Activated CD8-positive, alpha-beta memory T cell treated with anti-CD3 and anti-CD28 coated beads for 24 hours (primary cell): ENCODE measurements around the gene ADI1.

Experiments
- DNase-seq: peaks from one replicate; pipeline ENCODE4 v3.0.0-alpha.2; 2020

ADI1 gene

DNA sequence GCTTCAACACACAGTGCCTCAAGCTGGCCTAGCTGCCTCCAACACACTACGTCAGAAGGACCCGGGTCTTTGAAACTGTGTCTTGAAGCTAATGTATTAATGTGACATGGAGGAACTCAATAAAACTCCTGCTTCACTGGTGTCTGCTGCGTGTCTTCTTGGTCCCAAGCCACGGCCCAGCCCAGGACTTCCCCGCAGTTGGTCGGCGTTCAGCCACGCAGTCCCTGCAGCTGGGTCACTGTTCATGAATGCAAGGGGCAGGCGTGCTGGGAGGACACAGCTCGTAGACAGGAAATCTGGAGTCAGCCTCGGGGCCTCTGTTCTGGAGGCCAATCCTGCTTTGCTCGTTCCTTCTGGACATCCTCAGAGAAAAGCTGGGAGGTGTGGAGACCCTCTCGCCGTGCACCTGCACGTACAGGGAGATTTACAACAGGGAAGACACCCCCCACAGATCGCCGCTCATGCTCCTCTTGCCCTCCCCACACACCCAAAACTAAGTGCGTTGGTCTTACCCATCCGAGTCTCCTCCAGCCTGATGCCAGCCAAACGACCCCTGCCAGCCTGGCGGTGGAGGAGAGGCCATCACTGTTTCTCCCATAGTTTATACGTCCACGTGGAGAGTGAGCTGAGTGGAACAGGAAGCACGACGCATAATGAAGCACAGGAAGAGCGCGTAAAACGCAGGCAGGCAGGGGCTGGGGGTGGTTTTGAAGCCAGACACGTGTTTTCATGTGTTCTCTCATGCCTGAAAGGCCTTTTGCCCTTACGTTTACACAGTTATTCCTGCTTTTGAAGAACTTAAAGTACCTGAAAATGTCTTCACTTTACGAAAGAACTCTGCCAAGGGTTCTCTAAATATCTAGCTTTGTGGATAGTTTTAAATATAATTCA is 39.7 kb downstream of the ADI1 start:
- no peak for DNase-seq

GRCh38 chr2:3478846-3479385 is 40.4 kb downstream of the ADI1 start:
- DNase-seq, result no peak

DNA sequence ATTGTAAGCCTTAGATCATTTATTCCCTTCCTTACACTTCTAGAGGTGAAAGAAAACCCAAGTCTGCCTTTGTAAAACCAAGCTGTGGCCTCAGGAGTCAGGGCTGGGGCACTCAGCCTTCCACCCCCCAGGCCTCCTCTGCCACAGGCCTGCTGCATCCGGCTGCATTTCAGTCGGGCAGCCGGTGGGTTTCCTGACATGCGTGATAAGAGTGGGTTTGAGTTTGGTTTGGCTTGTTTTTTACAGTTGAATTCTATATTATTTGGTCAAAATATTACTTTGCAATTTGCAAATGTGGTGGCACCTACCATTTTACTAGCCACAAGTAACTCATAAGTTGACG is 42.4 kb downstream of the ADI1 start:
- DNase-seq, result no peak

DNA sequence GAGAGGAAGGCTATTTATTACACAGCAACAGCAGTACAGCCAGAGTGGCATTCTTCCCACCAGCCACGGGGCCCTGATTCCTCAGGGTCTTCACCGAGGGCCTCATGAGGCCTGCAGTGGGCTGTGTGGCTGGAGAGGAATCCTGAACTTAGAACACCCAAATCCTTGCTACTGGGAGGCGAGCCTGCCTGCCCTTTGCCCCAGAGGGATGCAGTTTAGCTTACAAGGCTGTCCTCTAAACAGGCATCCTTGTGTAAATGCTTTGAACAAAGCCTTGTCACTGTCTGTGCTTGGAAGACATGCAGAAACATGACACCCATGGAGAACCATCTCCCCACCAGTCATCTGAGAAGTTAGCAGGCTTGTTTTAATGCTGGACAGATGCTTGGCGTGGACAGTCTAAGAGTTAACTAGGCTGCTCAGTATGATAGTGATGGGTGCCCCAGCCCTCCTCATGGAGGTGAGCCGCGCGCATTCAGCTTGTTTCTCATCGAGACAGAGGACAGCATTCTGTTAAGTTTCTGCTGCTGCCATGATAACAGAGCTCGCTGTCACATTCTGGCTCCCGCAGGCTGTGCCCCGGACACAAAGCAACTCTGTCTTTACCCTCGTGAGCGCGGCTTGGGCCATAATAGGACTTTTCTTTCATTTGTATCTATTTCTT is 42.9 kb downstream of the ADI1 start:
- DNase-seq, result no peak

DNA sequence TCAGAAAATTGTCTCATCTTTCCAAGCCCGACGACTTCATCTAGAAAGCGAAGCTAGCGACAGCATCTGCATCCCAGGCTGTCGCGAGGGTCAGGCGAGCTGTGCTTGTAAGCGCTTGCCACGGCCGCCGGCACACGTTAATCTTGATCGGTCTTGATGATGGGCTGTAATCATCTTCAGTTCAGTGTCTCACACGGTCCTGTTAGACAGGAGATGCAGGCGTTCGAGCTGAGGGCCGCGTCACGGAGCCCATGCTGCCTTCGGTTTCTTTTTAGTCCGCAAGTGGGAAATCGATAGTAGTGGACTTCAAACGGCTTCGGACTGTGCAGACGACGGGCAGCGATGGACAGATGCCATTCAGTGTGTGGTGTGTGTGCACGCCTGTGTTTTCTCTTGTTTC is 43.6 kb downstream of the ADI1 start:
- DNase-seq, result no peak

- no peak for DNase-seq
Measured at GRCh38 chr2:3472966-3473365, 46.4 kb downstream of the ADI1 start.

DNA sequence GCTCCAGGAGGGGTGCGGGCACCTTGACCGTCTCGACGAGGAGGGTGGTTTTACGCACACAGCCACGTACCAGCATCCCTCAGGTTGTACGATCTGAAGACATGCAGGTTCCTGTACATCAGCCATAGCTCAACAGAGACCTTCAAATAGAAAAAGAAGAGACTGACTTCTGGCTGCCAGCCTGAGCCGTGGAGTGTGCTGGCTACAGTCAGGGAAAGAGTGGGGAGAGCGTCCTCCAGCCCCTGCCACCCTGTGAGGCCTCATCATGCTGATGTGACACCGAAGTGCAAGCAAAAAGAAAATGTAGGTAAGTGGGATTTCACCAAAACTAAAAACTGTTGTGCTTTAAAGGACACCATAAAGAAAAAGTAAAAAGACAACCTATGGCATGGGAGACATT is 47.0 kb downstream of the ADI1 start:
- no peak for DNase-seq

- DNase-seq, result no peak
Measured at GRCh38 chr2:3470856-3471737, 48.2 kb downstream of the ADI1 start.

- no peak for DNase-seq
Measured at GRCh38 chr2:3470166-3470651, 49.1 kb downstream of the ADI1 start.

- no peak for DNase-seq
Measured at GRCh38 chr2:3469486-3469885, 49.8 kb downstream of the ADI1 start.

DNA sequence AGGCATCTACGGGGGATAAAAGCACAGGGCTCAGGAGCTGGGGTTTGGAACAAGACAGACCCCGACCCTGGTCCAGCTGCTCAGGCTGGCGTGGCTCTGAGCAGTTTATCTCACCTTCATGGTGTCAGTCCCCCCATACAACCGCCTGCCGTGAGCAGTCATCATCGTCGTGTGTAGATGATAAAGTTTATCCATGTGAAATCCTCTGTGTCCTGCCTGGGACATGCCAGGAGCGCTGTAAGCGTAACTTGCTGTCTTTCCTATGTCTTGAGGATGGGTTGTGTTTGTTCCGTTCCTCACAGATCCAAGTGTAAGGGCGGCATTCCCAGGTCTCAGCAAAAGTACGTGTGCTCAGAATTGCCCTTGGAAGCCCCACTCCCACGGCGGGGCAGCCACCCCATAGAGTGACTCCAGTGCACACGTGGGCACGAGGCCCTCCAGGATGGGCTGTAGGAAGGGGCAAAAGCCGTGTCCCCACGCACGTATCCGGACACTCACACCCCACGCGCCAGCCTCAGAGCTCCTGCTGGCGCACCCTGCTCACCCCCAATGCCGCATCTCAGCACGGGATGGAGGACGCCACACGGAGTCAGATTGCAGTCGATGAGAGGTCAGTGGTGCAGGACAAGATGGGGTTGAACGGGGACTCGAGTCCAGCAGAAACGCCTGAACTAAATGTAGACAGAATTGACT is 50.9 kb downstream of the ADI1 start:
- DNase-seq, result no peak

DNA sequence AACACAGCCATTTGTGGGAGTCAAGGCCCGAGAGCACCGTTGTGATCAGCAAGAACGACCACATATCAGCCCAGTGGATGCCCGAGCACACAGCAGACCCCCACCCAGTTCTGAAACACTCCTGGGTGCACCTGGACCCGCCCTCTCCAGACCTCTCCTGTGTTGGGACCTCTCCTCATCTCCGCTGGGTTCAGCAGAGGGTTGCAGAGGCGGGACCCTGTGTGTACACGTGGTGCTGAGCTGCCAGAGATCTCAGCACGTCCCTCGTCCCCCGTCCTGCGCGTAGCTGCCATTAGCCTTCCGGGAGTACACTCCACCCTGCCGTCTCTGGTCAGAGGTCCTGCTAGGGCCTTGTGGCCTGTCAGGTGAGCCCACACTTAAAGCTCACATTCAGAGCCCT is 51.7 kb downstream of the ADI1 start:
- no peak for DNase-seq

GRCh38 chr2:3466966-3467365 is 52.4 kb downstream of the ADI1 start:
- DNase-seq, result no peak

DNA sequence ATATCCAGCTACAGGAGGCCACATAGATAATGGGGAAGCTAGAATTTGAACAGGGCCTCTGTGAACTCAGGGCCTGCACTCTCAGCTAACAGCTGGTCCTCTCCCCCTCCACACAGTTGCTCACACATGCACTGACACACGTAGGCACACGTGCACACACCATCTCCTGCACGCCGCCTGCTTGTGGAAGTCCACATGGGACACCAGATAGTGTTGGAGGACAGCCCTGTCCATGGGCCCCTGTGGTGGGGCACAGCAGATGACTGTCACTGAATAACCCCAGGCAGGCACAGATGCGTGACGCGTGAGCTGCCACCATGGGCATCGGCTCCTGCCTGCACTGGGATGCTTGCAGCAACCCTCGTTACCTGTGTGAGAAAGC is 52.9 kb downstream of the ADI1 start:
- DNase-seq, result no peak

DNA sequence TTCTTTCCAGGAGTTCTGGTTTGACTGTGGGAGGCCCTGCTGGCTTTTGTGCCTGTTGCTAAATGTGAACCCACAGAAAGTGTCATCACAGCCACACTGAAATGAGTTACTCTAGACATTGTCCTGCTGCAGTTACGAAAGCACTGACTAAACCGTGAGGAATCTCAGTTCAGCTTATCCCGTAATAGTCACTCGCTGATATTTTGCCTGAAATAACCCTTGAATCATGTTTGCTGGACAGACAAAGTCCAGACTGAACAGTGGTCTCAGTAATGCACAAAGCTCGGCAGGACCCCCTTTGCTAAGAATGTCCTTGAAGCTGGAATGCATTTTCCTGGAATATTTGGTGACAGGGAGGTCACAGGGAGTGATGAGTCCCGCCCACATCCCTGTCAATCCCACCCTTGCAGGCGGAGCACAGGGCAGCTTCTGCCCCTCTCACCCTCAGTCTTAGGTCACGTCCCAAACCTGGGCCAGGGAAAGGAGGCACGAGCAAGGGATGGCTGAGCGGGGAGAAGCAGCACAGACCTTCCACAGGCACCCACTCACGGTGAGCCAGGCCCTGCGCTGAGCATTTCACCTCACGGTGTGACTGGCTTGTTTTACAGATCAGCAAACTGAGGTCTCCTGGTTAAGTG is 53.4 kb downstream of the ADI1 start:
- no peak for DNase-seq

- no peak for DNase-seq
Measured at GRCh38 chr2:3465328-3465727, 54.0 kb downstream of the ADI1 start.

DNA sequence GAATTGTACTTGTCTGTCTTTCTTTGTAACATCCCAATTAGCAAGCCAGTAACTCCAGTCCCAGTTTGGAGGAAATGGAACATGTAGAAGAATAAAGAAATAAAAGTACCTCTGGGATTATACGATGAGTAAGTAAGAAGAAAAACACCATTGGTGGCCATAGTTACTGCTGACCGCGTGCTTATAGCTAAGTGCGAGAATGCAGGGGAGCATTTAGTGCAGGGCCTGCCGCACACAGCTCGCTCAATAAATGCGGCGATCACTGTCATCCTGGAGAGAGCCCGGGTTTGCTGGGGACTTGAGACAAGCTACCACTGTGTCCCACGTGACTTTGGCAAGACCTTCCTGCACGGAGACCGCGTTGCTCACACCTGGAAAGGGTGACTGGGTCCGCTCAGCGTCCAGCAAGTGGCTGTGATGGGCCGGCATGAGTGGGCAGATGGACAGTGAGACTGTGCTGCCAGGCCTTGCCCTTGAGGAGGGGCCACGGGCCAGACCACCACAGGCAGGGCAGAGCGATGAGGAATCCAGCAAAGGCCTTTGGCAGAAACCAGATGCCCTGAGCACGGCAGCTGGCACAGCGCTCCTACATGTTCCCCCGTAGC is 54.8 kb downstream of the ADI1 start:
- no peak for DNase-seq

- DNase-seq, result no peak
Measured at GRCh38 chr2:3463944-3464343, 55.4 kb downstream of the ADI1 start.

DNA sequence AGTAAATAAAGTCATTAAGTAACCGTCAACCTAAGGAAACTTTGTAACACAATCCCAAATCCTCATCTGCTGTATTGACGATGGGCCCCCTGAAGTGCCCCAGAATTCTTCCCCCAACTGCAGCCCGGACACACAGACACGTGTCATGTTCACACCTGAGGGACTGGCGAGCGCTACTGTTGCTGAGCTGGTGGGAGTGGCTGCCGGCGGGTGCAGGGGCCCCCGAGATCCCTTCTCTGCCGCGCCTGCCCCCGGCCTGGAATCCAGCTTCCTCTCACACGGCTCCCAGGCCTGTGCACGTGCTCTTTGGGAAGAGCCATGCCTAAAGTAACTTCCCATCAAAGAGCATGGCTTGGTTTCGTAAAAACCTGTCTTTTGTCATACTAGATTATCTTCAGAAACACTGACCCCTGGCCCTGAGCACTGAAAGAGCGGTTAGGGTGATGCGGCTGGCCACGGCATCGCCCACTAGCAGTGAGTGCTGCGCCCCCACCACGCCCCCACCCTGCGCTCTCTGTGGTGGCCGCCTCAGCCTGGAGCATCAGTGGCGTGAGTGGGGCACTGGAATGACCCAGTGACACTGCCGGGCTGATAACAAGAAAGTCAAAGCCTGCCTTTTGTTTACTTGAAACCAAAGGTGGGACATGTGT is 56.0 kb downstream of the ADI1 start:
- DNase-seq, result no peak

DNA sequence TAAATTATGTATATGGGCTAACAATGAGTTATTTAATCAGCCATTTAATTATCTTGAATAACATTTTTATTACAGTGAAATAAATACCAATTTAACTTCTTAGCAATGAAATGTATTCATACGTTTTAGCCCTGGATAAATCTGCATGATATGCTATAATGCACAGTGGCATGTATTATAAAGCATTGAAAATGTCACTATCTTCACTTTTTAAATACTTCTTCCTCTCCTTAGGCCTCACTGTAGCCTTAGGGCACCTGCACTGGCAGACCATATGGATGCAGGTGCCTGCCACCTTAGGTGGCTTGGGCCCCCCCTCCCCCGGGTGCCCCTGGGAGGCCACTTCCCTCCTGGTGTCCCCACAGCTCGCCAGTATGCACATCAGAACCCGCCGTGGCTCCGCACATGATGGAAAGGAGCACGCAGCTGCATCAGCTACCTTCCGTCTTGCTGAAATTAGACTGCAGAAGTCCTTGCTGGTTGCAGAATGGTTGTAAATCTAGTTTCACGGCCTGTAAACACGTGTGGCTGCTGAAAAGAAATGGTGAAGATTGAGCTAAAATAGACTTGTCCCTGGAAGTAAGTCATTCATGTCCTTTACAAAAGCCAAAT is 56.7 kb downstream of the ADI1 start:
- DNase-seq, result no peak
